Peyer's patch (tissue), 4 donors: Measurements from ENCODE around the gene CALN1. TPM values are rescaled to one million over a fixed set of nuclear protein-coding genes. Genes with fewer than 3 reads are reported as not detected.

Experiments
- DNase-seq, 3 donors: peaks; one replicate each; pipeline ENCODE4 v3.0.0-alpha.2; 2017 to 2019
- H3K27ac ChIP-seq, 4 donors: fragments of 200-600 bp; sonication (generic); one replicate each; pipeline ENCODE4 v1.5.1; 2016 to 2019
- H3K27me3 ChIP-seq, 2 donors: fragments of 200-600 bp; sonication (generic); one replicate each; pipeline ENCODE4 v1.5.1; 2019
- H3K36me3 ChIP-seq, 3 donors: fragments of 200-600 bp; sonication (generic); one replicate each; pipeline ENCODE4 v1.5.1; 2016 to 2019
- H3K4me1 ChIP-seq, 4 donors: fragments of 200-600 bp; sonication (generic); one replicate each; pipeline ENCODE4 v1.5.1; 2016 to 2019
- H3K4me3 ChIP-seq, 4 donors: fragments of 200-600 bp; sonication (generic); 1 replicate in 3 of 4; 2 replicates in 1 of 4; pipeline ENCODE4 v1.5.1; 2016 to 2019; ENCODE audit warnings: mild to moderate bottlenecking in 1 of 4
- H3K9me3 ChIP-seq, 4 donors: fragments of 200-600 bp; sonication (generic); one replicate each; pipeline ENCODE4 v1.5.1; 2016 to 2019; ENCODE audit warnings: mild to moderate bottlenecking in 1 of 4
- POLR2A ChIP-seq, 2 donors: fragments of 450-650 bp; IDR thresholded peaks; one replicate each; pipeline ENCODE4 v1.5.1; 2017; ENCODE audit warnings: antibody characterized with exemption in 2 of 2, mild to moderate bottlenecking in 2 of 2, moderate library complexity in 2 of 2
- total RNA-seq, 4 donors: library from RNA; depleted of rRNA; stranded (reverse); fragments of >200 nt; gene quantifications; one replicate each; pipeline ENCODE4 v1.1.0, GENCODE V29; 2016
- TF ChIP-seq, protein P1 (sequence below), 6 experiments: fragments of 450-650 bp in 4 of 6; fragments of 200-600 bp in 2 of 6; sonication (generic) in 1 of 6; IDR thresholded peaks; one replicate each; pipeline ENCODE4 v1.5.1; 2017 to 2019; ENCODE audit warnings: antibody characterized with exemption in 6 of 6, mild to moderate bottlenecking in 3 of 6, moderate library complexity in 1 of 6

The CALN1 gene
- total RNA-seq, 4 donors from 2014 or later, result 0.13 TPM; not detected in 3

DNA sequence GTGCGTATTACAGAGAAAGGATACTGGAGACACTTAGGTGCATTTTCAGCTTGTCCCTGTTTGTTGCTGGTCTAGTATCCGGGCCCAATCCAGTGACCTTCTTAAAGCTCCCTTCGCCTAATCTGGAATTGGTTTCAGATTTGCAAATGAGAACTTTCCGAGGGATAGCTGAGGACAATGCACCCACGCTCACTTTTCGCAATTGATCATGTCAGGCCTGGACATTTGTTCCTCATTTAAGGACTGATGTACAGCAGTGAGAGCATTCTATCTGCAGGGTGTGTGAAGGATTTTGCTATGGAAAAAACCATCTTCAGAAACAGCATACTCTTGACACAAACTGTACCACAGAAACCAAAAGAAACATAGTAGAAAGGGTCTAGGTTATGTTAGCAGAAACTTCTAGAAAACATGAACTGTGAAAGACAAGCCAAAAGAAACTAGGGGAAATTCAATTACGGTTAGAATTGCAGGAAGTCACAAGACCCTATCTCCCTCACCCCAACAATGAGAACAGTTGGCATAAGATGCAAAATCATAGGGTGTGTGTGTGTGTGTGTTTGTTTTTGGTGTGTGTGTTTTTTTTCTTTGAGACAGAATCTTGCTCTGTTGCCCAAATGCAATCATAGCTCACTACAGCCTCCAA, 331.1 kb downstream of the CALN1 start:
- H3K27ac ChIP-seq, result no peak overlapping the region
- H3K4me3 ChIP-seq, result no peak overlapping the region
- no peak for DNase-seq
- no peaks in the 10 kb centered on the region for H3K9me3 ChIP-seq
- H3K4me1 ChIP-seq, result no peaks in the 10 kb centered on the region
- no peaks in the 10 kb centered on the region for H3K36me3 ChIP-seq
- H3K27me3 ChIP-seq, result no peaks in the 10 kb centered on the region
- TF ChIP-seq POLR2A (IDR thresholded peaks at IDR 0.05), result no peak
- TF ChIP-seq, protein P1, sequence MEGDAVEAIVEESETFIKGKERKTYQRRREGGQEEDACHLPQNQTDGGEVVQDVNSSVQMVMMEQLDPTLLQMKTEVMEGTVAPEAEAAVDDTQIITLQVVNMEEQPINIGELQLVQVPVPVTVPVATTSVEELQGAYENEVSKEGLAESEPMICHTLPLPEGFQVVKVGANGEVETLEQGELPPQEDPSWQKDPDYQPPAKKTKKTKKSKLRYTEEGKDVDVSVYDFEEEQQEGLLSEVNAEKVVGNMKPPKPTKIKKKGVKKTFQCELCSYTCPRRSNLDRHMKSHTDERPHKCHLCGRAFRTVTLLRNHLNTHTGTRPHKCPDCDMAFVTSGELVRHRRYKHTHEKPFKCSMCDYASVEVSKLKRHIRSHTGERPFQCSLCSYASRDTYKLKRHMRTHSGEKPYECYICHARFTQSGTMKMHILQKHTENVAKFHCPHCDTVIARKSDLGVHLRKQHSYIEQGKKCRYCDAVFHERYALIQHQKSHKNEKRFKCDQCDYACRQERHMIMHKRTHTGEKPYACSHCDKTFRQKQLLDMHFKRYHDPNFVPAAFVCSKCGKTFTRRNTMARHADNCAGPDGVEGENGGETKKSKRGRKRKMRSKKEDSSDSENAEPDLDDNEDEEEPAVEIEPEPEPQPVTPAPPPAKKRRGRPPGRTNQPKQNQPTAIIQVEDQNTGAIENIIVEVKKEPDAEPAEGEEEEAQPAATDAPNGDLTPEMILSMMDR (IDR thresholded peaks at IDR 0.05), result no peak

DNA sequence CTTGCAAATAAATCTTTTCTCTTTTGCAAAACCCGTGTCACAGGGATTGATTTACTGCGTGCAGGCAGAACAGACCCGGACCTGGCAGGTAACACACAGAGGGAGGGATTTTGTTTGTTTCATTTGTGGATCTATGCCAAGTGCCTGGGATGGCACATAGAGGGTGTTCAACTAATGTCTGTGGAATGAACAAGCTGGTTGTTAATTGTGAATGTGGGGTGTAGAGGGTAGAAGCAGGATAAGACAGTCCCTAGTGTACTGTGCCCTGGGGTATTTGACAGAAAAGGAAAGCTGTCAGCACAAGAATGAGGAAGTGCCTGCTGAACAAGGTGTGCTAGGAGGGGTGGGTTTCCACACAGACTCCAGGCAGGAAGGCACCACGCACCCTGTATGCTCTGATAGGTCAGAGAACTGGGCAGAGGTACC, 331.8 kb downstream of the CALN1 start:
- Histone ChIP-seq H3K4me1 (no peaks in the 10 kb centered on the region), H3K27me3 (no peaks in the 10 kb centered on the region), H3K36me3 (no peaks in the 10 kb centered on the region), H3K9me3 (no peaks in the 10 kb centered on the region), H3K27ac (no peak overlapping the region), H3K4me3 (no peak overlapping the region)
- TF ChIP-seq, protein P1 (IDR thresholded peaks at IDR 0.05), result no peak
- TF ChIP-seq POLR2A (IDR thresholded peaks at IDR 0.05), result no peak
- DNase-seq, result no peak

DNA sequence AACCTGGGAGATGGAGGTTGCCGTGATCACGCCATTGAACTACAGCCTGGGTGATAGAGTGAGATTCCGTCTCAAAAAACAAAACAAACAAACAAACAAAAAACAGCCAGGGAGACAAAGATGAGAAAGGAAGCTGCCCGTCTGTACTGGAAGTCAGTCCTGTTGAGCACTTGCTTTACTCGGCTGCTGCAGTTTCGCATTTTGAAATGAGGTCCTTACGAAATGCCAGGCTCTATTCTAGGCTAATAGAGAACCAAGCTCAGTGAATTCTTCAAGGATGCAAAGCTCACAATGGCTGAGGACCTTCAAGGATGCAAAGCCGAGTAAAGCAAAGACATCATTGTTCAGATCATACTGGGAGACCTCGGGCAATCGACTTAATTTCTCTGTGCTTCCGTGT, 333.3 kb downstream of the CALN1 start:
- Histone ChIP-seq H3K27me3 (no peaks in the 10 kb centered on the region), H3K36me3 (no peaks in the 10 kb centered on the region), H3K27ac (no peak overlapping the region), H3K4me3 (no peak overlapping the region), H3K9me3 (peaks cover 0 to 3% (median 0%) of the 10 kb centered on the region in 4 donors), H3K4me1 (no peaks in the 10 kb centered on the region)
- TF ChIP-seq, protein P1 (IDR thresholded peaks at IDR 0.05), result no peak
- no peak for TF ChIP-seq POLR2A (IDR thresholded peaks at IDR 0.05)
- no peak for DNase-seq

DNA sequence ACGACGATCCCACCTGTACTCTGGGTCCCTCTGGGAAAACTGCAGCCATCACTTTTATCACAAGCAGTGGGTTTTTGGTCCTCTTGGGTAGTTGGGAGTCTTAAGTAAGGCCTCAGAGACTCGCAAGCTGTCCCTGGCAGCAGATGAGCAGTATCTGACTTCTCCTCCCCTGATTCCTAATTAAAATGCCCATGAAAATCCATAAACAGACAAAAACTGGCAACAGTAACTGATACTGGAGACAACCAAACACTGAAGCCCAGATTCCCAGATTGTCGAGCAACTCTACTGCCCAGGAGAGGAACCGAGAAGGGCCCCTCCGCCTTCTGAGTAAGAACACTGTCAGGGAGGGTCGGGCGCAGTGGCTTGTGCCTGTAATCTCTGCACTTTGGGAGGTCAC, 333.8 kb downstream of the CALN1 start:
- no peaks in the 10 kb centered on the region for H3K27me3 ChIP-seq
- peaks cover 0 to 3% (median 0%) of the 10 kb centered on the region in 4 donors for H3K9me3 ChIP-seq
- H3K4me3 ChIP-seq, result no peak overlapping the region
- H3K4me1 ChIP-seq, result no peaks in the 10 kb centered on the region
- no peaks in the 10 kb centered on the region for H3K36me3 ChIP-seq
- no peak for TF ChIP-seq POLR2A (IDR thresholded peaks at IDR 0.05)
- TF ChIP-seq, protein P1 (IDR thresholded peaks at IDR 0.05), result no peak
- DNase-seq, result no peak
- H3K27ac ChIP-seq, result no peak overlapping the region

DNA sequence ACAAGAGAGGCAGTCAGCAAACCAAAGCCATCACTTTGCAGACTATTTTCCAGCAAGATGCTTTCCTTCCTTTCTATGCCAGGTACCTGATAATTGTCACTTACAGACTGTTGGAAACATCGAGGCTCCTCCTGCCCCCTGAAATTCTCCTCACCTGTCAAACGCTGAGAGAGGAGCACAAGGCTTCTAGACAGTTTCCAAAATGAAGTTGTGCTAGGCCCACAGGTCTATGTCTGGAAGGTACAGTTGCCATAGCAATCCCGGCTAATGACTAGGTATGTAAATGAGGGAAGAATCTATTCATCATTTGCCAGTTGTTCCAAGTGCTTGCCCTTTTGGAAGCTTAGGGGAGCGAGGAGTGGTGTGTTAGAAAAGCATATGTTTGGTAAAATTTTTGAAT, 334.4 kb downstream of the CALN1 start:
- DNase-seq, result no peak
- TF ChIP-seq, protein P1 (IDR thresholded peaks at IDR 0.05), result no peak
- TF ChIP-seq POLR2A (IDR thresholded peaks at IDR 0.05), result no peak
- Histone ChIP-seq H3K9me3 (peaks cover 0 to 3% (median 0%) of the 10 kb centered on the region in 4 donors), H3K4me1 (no peaks in the 10 kb centered on the region), H3K27me3 (no peaks in the 10 kb centered on the region), H3K27ac (no peak overlapping the region), H3K36me3 (no peaks in the 10 kb centered on the region), H3K4me3 (no peak overlapping the region)
